Prostate gland (tissue), 2 donors: ENCODE measurements around the gene ADK.

ENCODE experiments used
- POLR2A ChIP-seq: fragments of 450-650 bp; IDR thresholded peaks from one replicate; pipeline ENCODE4 v1.6.1; 2016; ENCODE audit warnings: antibody characterized with exemption, mild to moderate bottlenecking
- TF ChIP-seq, protein P1 (sequence below), 4 experiments: fragments of 200-600 bp in 2 of 4; fragments of 450-650 bp in 2 of 4; sonication (generic) in 2 of 4; IDR thresholded peaks; 1 replicate in 3 of 4; 2 replicates in 1 of 4; pipeline ENCODE4 v1.5.1; 2016 to 2019; ENCODE audit warnings: antibody characterized with exemption in 4 of 4, mild to moderate bottlenecking in 2 of 4, moderate library complexity in 2 of 4

DNA sequence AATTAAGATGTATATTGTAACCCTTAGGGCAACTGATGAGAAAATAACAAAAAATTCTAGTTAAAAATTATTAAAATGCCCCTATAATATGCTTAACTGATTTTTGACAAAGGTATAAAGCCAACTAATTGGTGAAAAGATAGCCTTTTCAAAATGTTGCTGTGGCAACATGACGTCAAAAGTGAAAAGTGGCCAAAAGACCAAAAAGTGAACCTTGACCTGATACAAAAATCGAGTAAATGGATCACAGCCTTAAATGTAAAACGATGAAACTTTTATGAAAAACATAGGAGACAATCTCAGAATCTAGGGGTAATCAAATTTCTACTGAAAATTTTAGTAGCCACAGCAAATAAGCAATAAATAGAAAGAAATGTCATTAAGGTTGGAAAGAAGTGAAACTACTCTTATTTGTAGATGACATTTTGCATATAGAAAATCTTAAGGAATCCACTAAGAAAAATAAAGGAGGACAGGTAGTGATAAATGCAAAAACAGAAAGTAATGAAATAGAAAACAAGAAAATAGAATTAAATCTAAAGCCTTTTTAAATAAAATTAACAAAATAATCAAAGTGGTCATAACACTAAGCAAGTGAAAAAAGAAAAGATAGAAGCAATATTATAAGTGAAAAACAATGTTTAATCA, 285.6 kb downstream of the ADK start:
- no peak for TF ChIP-seq POLR2A
- TF ChIP-seq, protein P1, sequence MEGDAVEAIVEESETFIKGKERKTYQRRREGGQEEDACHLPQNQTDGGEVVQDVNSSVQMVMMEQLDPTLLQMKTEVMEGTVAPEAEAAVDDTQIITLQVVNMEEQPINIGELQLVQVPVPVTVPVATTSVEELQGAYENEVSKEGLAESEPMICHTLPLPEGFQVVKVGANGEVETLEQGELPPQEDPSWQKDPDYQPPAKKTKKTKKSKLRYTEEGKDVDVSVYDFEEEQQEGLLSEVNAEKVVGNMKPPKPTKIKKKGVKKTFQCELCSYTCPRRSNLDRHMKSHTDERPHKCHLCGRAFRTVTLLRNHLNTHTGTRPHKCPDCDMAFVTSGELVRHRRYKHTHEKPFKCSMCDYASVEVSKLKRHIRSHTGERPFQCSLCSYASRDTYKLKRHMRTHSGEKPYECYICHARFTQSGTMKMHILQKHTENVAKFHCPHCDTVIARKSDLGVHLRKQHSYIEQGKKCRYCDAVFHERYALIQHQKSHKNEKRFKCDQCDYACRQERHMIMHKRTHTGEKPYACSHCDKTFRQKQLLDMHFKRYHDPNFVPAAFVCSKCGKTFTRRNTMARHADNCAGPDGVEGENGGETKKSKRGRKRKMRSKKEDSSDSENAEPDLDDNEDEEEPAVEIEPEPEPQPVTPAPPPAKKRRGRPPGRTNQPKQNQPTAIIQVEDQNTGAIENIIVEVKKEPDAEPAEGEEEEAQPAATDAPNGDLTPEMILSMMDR (IDR thresholded peaks at IDR 0.05): no peak
